Measurements from ENCODE around the gene MANEAL.

- TF ChIP-seq CTCF (IDR thresholded peaks at IDR 0.05) (no peak), EZH2 (IDR thresholded peaks at IDR 0.05) (no peak)
Observed at GRCh38 chr1:37814252-37814651, 20.6 kb downstream of the MANEAL start.
